ENCODE data around the gene DSPP.
"Not testable (repeated sequence)": the region's sequence is repeated elsewhere in the genome, so short reads cannot be mapped to it uniquely, and the experiment has no call there.

DSPP gene

DNA sequence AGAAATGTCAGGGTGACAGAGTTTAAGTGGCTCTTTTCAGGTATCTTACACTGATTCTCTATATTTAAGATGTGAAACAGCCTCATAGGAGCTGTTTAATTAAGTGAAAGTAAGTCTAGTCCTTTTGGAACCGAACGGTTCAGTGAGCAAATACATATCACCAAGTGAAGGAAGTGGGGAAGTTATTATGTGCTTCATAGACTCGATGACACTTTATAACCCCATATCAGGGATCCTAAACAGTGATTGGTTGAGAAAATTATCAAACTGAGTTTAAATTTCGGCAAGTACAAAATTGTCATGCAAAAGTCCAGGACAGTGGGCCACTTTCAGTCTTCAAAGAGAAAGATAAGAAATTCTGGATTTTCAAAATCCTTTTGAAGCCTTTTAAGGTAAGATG is at the start of gene DSPP:
DSPP (plus strand) TSS at position 301 of the 400 bp plus-strand sequence. CDS start 2,380 bp downstream, outside the sequence.
- no peak for DNase-seq

DNA sequence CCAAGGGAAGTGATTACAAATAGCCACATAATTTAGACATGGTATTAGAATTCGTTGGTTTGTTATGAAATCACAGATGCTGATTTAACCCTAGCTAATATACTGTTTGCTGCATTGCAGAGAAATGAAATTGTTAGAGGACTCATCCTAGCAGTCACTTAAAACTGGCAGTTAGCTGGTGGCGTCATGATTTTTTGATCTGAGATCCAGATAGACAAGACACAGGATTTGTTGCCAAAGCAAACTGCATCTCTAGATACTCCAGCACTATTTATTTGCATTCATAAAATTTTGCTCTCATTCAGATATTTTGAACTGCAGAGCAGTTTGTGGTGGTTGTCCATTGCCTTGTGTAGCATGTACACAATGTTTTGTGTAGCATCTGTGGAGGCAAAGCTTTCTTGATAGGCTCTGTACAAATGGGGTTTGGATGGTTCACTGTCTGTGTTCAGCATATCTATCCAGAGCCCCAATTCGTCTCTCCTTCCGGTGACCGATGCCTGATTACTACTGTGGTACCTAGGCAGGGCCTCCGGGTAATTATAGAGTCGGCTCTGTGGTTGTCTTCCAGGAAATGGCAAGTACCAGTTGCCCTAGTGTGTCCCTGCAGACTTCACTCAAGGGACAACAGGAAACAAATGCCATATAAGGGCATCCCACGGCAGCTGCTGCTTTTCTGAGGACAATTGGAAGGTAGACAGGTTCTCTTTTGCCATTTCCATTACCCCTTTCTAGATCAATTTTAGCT is 49.1 kb upstream of the DSPP start:
- DNase-seq: no peak

DNA sequence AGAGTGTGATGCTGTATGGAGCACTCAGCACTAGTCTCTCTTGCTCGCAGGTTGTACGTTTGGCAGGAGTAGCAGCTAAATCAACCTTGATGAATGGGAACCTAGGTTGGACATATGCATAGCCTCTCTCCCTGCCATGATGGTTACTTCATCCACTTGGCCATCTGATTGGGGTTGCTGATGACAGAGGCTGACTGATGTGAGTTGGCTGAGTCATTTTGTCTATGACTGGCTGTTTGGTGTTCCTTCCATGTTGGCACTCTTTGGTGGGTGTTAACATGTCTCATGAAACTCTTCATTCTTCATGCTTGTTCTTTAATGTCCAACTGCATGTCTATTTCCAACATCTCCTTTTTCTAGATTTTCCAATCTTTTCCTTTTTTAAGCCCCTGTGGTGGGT is 47.5 kb upstream of the DSPP start:
- DNase-seq: no peak

DNA sequence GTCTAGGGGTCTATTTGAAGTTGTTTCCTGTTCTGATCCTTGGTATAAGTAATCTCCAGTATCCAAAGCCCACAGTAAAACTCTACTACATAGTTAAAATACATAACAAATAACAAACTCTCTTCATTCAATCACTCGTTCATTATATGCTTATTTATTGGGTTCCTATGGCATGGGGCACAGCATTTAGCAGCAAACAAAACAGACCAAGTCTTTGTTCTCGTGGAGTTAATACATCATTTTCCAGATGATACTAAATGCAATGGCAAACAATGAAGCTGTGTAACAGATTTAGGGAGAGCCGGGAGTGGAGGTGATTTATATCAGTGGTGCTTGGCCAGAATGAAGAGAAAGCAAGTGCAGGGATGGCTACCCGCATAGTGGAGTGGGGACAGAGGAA is 42.6 kb upstream of the DSPP start:
- no peak for DNase-seq

DNA sequence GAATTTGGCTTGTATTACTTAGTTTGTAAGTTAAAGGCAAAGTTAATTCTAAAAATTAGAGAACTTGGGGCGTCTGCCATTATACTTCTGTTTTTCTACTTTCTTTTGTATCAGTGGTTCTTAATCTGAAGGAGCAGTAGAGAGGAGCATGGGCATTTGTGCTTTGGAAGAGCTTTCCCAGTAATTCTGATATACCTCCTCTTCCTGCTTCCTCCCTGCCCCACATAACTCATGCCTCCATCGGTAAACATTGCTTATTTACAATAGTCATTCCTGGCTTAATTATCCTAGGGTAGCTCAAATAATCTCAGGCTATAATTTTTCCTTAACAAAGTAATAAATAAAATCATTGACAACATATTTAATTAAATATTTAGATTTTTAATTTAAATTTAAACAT is 42.1 kb upstream of the DSPP start:
- no peak for DNase-seq

DNA sequence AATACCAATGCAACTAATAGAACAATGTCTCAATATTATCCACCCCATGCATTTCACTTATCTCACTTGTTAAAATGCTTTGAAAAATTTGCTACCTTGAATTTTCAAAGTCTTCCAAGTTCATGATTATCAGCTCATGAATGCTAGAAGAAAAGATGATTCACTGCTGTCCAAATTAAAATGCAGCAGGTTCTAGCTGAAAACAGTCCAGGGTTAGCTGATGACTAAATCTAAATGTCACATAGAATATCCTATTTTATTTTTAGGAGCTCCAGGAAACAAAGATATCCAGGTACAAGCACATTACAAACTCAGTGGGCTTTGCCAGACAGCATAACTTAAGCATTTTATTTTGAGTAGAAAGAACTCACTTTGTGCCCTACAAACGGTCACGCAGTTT is 41.1 kb upstream of the DSPP start:
- no peak for DNase-seq

DNA sequence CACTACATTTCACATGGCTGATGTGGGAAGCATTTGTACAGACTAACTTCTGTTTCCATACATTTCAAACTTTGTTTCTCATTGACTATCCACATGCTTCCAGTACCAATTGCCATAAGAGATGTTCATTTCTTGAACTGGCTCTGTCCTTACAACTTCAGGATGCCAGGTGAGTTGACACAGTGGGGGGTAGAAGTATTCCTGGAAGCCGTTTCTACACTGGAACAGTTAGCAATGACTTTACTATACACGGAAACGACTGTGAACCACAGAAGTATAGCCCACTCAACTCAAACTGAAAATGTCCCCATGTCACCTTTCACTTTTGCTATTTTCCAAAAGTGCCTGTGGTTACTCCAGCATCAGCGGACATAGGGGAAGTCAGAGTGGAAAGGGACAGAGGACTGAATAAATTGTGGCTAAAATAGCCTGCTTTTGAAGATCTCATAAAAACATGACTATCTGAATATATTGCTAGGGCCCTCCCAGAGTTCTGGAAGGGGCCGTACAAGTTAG is 38.0 kb upstream of the DSPP start:
- no peak for DNase-seq

DNA sequence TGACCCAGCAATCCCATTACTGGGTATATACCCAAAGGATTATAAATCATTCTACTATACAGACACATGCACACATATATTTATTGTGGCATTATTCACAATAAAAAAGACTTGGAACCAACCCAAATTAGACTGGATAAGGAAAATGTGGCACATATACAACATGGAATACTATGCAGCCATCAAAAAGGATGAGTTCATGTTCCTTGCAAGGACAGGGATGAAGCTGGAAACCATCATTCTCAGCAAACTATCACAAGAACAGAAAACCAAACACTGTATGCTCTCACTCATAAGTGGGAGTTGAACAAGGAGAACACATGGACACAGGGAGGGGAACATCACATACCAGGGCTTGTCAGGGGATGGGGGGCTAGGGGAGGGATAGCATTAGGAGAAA is 34.0 kb upstream of the DSPP start:
- not testable (repeated sequence) for DNase-seq

DNA sequence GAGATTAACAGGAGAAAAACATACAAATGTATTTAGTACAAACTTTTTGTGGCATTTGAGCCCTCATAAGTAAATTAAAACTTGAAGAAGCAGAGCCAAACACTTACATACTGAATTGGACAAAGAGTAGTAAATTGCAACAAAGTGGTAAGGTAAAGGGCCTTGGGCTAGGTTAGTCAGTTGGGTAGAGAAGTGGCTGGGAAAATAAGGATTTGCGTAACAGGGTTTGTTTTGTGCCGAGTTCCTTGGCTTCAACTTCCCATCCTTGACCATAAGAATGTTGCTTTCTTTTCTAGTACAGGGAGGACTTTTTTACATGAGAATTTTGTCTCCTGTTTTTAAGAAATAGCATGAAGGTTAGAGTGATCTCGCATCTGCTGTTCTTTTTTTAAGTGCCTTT is 33.3 kb upstream of the DSPP start:
- no peak for DNase-seq

DNA sequence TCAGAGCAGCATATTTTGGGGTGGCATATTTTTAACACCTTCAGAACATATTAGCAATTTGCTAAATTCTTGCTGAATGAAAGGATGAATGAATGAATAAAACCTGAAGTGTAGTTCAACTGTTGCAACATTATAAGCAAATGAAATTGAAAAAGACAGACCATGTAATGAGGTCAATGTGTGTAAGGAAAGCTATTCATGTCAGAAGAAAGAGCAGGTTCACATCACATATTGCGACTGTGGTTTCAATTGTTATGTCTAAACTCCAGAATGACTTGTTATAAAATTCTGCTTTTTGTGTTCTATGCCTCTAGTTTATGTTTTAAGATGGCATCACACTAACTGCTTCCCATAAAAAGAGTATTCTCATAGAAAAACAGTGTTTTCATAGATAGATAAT is 32.9 kb upstream of the DSPP start:
- no peak for DNase-seq

DNA sequence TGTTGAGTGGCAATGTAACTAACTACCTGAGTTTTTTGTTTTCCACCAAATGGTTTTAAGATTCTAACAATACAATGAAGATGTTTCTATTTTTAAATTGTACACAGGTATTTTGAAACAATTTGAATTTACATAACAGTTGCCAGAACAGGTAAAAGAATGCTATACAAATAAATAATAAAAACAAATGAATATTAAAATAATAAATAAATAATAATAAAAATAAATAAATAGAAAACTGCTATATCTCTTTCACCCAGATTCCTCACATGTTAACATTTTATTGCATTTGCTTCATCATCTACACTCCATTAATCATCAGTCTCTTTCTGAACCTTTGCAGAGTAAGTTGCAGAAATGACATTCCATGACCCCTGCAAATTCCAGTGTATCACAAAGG is 32.3 kb upstream of the DSPP start:
- no peak for DNase-seq

DNA sequence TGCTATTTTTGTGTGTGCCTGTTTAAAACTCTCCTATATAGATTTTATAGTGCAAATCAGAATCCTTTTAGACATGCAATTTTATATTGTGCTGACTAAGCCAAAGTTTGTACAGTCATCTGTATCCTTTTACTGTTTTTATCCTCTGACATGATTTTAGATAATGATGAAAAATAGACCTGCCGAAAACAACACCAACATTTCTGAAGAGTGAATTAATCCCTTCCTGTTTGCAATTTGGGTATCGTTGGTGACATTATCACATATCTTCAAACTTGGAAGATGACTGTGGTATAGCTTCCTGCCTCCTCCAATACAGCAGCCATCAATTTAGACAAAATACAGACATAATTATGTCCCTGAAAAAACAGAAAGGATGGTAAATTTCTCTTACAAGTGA is 28.9 kb upstream of the DSPP start:
- DNase-seq: no peak

DNA sequence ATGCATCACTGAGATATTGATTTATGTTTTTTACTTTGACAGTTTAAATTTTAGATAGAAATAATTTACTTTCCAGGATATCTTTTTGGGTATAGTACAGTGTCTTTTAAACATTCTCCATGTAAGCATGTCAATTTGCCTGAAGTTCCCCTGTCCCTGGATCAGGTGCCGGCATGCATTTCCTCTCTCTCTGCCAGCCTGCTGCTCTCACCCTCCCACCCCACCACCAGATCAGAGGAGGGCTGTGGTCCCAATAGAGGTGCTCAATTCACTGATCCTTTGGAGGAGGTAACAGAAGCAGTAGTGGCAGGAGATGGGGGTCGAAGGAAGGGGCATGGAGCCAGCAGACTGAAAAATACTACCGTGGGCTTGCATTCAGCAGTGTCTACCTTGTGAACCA is 28.3 kb upstream of the DSPP start:
- no peak for DNase-seq

DNA sequence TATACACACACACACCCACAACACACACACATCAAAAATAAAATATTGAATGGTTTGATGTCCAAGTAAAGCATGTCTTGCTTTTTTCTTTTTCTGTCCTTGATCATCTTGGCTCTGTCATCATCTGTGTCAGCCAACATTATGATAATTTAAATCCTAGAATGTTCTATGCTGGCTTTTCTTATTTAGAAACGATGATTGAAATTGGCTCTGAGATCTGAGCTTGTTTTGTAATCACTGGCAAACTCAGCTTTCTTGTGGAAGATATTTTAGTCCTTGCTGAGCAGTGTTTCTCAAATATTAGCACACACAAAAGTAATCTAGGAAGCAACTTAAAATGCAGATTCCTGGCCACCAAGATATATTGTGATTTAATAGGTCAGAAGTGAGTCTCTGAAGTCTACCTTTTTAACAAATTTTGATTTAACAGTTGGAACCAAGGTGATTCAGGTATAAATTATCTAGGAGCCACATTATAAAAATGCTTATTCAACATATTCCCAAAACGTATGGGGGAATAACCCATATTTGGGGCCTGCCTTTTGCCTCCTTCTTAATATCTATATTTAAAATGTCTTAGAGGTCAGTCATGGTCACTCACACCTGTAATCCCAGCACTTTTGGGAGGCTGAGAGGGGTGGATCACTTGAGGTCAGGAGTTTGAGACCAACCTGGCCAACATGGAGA is 24.0 kb upstream of the DSPP start:
- DNase-seq: no peak

DNA sequence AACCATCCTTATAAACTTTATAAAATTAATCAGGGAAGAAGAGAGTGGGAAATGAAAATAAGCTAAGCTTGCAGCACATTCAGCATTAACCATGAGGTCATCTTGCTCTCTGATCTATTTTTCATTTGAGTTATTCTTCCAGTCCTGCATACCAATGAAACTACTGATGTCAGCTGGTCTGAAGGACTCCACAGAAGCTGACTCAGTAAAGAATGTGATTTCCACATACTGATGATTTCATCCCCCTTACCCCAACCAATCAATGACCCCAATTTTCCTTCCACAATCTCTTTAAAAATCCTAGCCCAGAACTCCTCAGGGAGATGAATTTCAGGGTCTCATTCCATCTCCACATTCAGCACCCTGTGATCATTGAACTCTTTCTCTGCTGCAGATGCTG is 18.8 kb upstream of the DSPP start:
- DNase-seq: no peak

DNA sequence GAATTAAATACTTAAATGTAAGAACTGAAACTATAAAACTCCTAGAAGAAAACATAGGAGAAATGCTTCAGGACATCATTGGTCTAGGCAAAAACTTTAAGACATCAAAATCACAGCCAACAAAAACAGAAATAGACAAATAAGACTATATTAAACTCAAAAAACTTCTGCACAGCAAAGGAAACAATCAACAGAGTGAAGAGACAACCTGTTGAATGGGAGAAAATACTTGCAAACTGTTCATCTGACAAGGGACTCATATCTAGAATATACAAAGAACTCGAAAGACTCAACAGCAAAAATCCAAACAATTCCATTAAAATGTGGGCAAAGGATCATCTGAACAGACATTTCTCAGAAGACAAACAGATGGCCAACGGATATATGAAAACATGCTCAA is 16.2 kb upstream of the DSPP start:
- no peak for DNase-seq

DNA sequence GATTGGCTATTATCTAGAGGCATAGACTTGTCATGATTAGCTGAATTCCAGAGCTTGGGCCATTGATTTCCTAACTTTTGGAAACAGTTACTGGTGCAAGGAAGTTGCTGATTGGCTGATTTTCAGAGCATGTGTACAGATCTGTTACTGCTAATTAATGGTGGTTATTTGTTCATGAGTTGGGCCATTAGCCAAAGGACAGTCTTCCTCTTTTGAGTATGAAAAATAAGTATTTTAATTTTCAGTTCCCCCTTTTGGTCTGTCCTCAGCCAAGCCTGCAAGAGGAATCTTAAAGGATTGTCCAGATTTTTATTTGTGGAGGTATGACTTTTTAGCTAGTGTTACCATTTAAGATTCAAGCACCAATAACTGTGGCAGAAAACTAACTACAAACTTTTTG is 7.0 kb upstream of the DSPP start:
- DNase-seq: no peak

DNA sequence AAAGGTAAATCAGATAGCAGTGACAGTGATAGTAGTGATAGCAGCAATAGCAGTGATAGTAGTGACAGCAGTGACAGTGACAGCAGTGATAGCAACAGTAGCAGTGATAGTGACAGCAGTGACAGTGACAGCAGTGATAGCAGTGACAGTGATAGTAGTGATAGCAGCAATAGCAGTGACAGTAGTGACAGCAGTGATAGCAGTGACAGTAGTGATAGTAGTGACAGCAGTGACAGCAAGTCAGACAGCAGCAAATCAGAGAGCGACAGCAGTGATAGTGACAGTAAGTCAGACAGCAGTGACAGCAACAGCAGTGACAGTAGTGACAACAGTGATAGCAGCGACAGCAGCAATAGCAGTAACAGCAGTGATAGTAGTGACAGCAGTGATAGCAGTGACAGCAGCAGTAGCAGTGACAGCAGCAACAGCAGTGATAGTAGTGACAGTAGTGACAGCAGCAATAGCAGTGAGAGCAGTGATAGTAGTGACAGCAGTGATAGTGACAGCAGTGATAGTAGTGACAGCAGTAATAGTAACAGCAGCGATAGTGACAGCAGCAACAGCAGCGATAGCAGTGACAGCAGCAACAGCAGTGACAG is 6.1 kb downstream of the DSPP start:
- no peak for DNase-seq

DNA sequence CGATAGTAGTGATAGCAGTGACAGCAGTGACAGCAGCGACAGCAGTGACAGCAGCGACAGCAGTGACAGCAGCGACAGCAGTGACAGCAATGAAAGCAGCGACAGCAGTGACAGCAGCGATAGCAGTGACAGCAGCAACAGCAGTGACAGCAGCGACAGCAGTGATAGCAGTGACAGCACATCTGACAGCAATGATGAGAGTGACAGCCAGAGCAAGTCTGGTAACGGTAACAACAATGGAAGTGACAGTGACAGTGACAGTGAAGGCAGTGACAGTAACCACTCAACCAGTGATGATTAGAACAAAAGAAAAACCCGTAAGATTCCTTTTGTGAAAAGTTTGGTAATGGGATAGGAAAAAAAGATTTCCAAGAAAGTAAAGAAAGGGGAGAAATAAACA is 7.9 kb downstream of the DSPP start:
- no peak for DNase-seq

DNA sequence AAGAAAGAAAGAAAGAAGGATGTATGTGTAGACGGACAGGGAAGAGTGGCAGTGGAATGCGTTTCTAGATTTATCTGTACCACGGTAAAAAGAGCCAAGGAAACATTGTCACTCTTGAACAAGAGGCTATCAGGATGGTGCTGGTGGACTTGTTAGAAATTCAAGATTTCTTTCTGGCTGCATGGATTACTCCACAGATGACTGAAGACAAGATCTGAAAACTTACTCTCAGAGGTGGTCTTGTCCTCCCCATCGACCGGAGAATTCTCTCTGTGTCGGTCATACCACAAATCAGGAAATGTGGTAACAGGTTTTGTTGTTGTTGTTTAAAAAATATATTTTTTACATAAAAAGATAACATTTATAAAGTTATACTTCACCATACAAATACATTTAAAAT is 11.8 kb downstream of the DSPP start:
- no peak for DNase-seq

DNA sequence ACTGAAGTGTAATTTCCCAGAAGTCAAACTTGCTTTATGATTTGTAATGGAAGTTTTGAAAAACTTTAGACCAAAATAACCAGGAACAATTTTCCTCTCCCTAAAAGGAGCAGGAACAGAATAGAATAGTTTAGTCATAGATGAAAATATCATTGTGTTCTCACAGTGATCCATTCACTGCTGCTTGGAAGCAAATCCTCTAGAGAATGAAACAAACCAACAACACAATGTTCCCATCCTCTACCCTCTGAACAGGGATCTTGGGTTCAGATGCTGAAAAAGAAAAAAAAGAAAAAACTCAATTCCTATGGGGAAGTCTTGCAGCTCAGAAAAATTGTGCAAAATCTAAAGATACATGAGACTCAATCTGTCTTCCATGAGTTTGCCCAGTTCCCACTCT is 12.2 kb downstream of the DSPP start:
- DNase-seq: no peak

DNA sequence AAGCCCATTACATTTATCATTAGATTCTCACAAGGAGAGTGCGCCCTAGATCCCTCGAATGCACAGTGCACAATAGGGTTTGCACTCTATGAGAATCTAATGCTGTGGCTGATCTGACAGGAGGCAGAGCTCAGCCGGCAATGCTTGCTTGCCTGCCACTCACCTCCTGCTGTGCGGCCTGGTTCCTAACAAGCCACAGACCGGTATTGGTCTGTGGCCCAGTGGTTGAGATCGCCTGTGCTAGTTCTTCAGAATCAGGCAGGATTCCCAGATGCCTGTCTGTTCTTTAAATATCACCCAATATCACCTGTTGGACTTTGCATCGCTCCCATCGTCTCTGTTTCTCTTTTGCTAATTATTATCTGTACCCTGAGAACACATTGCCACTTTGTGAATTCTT is 14.0 kb downstream of the DSPP start:
- no peak for DNase-seq

DNA sequence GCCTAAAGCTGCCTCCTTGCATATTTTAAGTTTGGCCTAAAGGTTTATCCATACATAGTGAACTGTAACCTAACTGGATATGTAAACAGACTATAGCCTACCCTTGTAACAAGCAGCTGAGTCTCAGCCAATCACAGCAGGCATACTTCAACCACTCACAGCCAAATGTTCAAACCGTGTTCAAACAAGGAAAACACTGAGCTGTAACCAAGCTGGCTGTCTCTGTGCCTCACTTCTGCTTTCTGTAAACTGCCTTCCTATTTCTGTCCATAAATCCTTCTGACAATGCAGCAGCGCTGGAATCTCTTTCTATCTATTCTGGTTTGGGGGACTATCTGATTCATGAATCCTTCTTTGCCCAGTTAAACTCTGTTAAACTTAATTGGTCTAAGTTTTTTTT is 16.4 kb downstream of the DSPP start:
- DNase-seq: no peak

DNA sequence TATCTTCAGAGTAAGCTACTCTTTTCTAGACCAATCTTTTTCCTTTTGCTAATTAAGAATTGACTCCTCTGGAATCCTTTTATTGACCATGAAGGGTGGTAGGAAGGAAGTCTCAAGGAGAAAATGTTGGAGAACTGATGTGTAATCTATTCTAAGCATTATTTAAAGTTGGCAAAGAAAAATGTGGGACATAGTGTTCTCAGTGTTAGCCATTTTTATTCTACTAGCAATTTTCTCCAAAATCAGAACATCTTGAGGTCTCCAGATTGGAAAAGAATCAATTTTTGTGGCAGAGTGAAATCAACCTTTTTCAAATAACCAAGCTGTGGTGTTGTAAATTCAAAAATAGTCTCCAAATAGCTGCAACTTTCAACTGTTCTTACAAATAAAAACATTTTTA is 23.3 kb downstream of the DSPP start:
- DNase-seq: no peak

All from NCI-H524 treated with DMSO at 0.1 percent for 48 hours (cell line).